ENCODE measurements around the gene ZSWIM1.

GRCh38 chr20:45861221-45862075, 19.6 kb upstream of the ZSWIM1 start:
- TF ChIP-seq CTCF (CRISPR knock-in tag; IDR thresholded peaks at IDR 0.05): no peak
- TF ChIP-seq MYC (CRISPR knock-in tag; IDR thresholded peaks at IDR 0.05; ENCODE audit: borderline replicate concordance): no peak
- TF ChIP-seq TAF1 (CRISPR knock-in tag; IDR thresholded peaks at IDR 0.05): no peak
- no peak for TF ChIP-seq ATF6 (CRISPR knock-in tag; conservative IDR thresholded peaks at IDR 0.05)
- no peak for TF ChIP-seq ZNF510 (CRISPR knock-in tag; IDR thresholded peaks at IDR 0.05; ENCODE audit: low read depth)
- TF ChIP-seq RAD21 (CRISPR knock-in tag; IDR thresholded peaks at IDR 0.05): no peak
- TF ChIP-seq NONO (IDR thresholded peaks at IDR 0.05): no peak
- TF ChIP-seq NONO (CRISPR knock-in tag; conservative IDR thresholded peaks at IDR 0.05): 0 out of 2 replicates have a peak, but pooled peaks have one; percentile 24
- TF ChIP-seq IRF1 (CRISPR knock-in tag; IDR thresholded peaks at IDR 0.05; ENCODE audit: low read depth): no peak
- no peak; the same call in 1 of the 2 replicates for TF ChIP-seq ZNF747 (CRISPR knock-in tag; IDR thresholded peaks at IDR 0.05; ENCODE audit: borderline replicate concordance)
